ENCODE results near the gene MYLK.

The MYLK gene

DNA sequence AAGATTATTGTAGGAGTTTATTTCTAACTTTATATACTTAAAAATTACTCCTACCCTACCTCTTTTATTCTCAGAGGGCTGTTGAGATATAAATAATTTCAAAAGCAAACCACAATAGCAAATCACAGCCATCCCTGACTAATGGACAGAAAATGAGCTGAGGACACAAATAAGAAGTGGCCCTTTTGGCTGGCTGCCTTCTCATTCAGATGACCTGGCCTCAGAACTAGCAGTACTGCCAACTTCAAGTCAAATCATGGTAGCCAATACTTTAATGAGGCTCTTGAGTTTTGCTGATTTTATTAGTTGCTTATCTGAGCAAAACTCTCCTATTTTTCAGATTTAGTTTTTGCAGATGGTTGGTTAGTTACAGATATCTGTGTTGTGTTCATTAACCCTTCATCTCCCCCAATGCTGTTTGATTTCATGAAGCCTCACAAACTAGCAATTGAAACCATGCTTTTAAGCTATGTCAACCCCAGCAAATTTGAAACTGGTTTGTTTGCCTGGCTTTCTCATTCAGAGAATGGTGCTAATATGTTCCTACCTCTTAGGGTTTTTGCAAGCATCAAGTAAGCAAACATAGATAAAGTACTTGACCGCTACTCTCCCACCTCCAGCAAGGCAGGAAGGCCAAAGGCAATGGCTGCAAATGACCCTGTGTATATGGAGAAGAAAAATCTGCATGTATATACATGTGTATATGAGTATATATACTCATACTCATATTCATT lies 225.8 kb downstream of the MYLK start:
- in situ Hi-C loops (cut with HindIII; ENCODE audit: low sequenced_read_pairs), result no loop called here

DNA sequence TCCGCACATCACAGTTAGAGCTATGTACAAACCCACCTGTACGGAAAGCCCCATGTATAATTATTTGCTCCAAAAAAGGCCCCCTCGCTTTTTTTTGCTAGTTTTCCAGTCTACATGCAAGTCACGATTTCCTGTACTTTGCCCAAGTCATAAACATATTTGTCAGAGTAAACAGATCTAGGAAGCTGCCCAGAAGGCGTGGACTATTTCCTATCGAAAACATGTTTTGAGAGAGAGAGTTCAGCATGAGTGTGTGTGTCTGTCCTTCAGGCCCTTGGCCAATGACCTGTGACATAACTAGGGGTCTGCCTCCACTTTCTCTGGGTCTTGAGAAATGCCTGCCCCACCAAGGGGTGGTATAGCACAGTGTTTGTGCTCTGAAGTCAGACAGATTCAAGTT lies 226.6 kb downstream of the MYLK start:
- in situ Hi-C loops (cut with HindIII; ENCODE audit: low sequenced_read_pairs), result no loop called here

DNA sequence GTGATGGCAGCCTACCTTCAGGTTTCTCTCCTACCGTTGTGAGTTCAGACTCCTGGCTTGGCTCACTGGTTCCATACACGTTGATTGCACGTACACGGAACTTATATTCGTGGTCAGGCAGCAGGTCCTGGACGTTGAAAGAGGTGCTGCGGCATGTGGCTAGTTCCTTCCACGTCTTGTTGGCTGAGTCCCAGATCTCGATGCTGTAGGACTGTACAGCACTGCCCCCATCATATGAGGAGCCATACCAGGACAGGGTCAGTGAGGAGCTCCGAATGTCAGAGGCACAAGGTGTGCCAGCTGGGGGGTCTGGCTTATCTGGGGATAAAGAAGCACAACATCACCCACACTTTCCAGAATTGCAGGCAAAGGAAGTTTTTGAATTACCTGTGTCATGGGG lies 227.0 kb downstream of the MYLK start:
- in situ Hi-C loops (cut with HindIII; ENCODE audit: low sequenced_read_pairs), result no loop called here

DNA sequence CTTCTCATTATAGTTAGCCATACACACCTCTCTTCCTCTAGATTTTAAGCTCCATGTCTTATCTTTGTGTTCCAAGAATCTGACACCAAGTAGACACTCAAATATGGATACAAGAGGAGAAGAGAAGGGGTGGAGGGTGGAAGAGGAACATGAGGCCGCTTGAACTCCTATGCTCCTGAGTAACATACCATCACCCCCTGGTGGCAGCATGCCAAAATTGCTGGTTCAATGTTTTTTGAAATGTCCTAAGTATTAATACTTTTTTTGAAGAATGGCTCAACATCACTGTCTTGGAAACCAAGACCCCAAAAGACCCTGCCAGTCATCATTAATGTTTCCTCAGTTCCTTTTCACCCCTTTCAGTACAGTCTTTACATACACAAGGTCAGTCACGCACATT lies 227.4 kb downstream of the MYLK start:
- in situ Hi-C loops (cut with HindIII; ENCODE audit: low sequenced_read_pairs), result no loop called here

DNA sequence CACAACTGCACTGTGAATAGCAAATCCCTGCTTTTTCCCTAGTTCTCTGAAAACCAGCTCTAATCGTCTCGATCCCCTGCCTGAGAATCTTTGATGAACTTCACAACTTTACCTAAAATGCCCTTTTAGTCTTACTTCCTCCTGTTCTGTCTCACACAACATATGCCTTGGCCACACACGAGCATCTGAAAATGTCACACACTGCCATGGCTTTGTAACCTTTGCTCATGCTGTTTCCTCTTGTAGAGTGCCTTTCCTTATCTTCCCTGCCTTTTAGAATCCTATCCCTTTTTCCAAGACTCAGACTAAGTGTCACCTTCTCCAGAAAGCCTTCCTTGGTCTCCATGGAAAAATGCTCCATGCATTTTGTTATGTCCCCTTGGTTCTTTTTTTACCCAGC lies 227.9 kb downstream of the MYLK start:
- in situ Hi-C loops (cut with HindIII; ENCODE audit: low sequenced_read_pairs), result no loop called here

DNA sequence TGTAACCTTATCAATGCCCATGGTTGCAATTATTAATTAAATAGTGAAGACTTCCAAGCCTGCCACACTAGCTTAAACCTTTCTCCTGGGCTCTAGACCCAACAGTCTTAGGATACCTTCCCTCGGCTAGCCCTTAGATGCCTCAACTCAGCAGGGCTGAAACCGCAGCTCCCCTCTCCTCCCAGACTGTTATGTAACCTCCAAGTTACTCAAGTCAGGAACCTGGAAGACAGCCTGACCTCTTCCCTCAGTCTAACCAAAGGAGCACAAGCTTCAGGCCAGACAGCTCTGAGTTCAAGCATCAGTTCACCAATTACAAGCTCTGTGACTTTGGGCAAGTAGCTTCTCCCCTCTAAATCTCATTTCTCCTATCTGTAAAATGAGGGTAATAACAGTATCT lies 228.7 kb downstream of the MYLK start:
- in situ Hi-C loops (cut with HindIII; ENCODE audit: low sequenced_read_pairs), result no loop called here

DNA sequence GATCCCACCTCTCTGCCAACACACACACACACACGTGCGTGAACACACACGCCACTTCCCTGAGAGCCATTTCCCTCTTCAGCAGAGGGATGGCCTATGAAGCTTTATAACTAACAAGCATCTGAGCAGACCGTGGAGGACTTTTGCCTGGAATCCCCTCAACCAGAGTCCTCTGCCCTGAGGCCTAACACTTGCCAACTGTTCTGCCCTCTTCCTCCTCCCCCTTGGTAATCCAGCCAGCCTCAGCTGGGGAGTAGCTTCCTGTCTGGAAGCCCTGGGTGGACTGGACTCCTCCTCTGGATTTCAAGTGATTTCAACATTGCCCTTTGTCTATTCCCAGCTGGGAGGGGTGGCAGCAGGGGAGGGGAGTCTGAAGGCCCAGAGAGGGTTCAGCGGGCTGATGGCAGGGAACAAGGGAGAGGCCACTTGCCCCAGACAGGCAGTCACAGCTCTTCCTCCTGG lies 230.9 kb downstream of the MYLK start:
- in situ Hi-C loops (cut with HindIII; ENCODE audit: low sequenced_read_pairs), result loop anchor here (5.0 kb wide), 1 partner anchor 64 kb away; no protein-coding TSS in a partner anchor

DNA sequence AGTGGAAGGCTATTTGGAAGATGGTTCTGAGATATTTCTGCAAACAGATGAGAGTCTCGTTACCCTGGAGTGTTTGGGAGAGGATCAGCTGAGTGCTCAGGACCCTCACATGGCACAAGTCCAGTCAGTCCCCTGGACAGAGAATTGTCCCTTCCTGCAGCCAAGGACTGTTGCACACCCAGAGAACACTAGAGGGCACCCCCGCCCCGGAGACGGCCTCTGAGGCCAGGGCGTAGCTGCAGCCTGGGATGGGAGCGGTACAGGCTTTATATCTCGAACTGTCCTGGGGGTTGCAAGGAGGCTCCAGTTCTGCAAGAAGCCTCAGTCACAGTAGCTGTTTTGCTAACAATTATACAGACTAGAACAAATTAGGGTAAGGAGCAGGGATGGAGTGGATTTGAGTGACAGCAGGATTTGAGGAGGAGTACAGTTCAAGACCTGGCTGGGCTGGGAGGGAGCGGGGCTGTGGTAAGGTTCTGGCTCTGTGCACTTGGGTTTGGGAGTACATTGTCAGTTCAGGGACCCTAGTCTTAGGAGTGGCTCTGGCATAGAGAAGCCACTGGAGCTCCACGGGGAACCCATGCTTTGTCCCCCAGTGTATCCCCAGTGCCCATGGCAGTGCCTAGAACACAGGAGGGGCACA lies 231.7 kb downstream of the MYLK start:
- in situ Hi-C loops (cut with HindIII; ENCODE audit: low sequenced_read_pairs), result loop anchor here (5.0 kb wide), 1 partner anchor 65 kb away; no protein-coding TSS in a partner anchor

DNA sequence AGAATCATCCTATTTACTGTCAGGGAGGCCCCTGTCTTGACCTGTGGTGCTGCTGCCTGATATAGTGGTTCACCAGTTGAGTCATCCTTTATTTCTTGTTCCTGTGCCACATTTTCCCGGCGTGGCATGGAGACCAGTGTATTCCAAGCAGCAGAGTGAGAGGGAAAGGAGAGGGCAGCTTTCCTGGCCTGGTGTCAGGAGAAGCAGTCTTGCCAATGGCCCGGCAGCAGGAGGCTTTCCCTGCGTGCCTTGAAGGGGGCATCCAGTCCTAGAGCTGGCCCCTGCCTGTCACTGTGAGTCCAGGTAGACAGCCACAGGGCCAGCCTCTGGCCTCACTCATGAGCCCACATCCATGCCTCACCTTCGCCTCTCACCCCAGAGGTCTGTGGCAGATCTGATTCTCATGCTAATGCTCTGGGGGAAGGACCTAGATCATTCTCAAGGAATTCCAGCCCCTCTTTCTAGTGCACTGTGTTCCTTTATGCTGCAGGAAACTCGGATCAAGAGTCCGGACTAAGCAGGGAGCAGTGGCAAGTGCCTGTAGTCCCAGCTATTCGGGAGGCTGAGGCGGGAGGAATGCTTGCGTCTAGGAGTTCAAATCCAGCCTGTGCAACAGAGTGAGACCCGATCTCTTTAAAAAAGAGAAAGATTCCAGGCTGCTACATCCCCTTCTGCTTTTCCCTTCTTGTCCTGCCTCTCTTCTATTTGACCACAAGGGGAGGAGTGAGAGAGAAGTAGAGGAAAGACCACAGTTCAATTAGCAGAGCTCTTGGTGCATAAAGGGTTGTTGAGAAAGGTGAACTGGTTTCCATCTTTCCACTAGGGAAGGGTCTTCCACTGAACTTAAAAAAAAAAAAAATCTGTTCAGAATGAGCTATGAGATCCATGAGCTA lies 232.4 kb downstream of the MYLK start:
- in situ Hi-C loops (cut with HindIII; ENCODE audit: low sequenced_read_pairs), result loop anchor here (5.0 kb wide), 1 partner anchor 66 kb away; no protein-coding TSS in a partner anchor

DNA sequence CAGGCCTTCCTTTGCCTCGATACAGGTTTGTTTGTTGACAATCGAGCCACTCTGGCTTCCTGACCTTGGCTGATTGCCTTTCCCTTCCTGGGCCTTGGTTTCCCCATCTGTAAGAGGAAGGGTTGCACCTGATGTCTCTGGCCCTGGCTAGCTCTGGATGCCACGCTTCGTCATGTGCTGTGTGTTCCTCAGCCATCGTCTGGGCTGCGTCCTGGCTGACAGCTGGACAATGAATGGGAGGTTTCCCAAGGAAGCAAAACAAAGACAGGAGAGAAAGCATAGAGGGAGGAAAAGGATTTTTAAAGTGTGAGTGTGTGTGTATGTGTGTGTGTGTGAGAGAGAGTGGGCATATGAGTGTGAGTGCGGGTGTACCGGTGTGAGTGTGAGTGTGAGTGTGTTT lies 234.0 kb downstream of the MYLK start:
- in situ Hi-C loops (cut with HindIII; ENCODE audit: low sequenced_read_pairs), result loop anchor here (5.0 kb wide), 1 partner anchor 67 kb away; no protein-coding TSS in a partner anchor

DNA sequence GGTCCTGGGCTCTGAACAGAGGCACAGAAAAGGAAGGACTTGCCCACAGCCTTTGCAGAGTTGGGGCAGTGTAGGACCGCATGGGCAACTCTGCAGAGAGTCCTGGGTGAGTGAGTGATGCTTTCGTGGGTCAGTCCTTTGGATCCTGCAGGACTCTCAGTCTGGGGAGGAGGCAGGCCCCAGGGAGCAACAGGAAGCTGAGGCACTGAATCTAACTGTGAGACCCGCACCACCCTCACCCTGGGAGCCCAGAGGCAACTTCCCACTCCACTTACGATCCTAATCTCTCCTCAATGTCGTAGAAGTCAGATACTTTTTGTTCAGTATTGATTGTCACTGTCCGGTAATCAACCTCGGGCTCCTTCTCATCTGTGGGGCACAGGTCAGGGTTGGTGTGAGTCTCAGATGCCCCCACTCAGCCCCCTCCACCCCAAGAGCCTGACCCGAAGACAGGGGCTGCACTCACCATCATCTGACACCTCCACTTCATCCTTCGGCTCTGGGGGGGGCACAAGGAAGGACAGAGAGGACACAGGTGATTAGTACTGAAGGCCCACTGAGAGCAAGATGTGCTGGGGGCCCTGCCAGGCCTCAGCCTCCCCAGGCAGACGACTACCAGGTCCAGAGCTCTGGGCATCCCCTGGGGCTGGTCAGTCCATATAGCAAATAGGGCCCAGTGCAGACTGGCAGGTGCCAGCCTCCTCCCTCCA lies 235.3 kb downstream of the MYLK start:
- in situ Hi-C loops (cut with HindIII; ENCODE audit: low sequenced_read_pairs), result no loop called here

DNA sequence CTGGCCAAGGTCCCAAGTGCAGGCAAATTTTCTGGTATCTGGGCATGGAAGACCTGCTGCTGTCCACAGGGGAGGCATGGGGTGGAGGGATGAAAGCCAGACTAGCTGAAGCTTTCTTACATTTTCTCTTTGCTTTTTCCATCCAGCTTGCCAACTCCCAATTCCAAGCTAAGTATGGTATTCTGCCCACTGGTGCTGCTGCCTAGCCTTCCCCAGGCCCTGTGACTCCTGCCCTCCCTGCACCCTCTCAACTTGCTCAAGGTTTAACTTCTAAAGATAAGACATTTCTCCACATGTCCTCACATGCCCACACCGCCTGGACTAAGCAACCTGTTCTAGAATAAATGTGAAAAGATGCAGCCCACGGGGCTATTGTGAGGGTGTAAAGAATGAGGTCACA lies 239.8 kb downstream of the MYLK start:
- in situ Hi-C loops (cut with HindIII; ENCODE audit: low sequenced_read_pairs), result no loop called here

DNA sequence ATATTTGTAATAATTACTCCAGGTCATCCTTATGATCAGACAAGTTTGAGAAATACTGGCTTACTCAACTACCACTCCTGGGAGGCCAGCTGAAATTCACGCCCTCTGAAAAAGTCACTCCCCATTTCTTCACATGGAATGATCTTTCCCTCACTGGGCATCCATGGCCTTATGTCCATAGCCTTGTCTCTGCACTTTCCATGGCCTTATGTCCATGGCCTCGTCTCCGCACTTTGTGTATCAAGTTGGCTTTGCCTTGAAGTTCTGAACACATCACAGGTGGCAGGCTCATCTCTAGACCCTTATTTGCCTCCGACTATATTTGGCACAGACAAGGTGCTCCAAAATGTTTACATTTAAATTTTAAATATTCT lies 241.2 kb downstream of the MYLK start:
- in situ Hi-C loops (cut with HindIII; ENCODE audit: low sequenced_read_pairs), result no loop called here

DNA sequence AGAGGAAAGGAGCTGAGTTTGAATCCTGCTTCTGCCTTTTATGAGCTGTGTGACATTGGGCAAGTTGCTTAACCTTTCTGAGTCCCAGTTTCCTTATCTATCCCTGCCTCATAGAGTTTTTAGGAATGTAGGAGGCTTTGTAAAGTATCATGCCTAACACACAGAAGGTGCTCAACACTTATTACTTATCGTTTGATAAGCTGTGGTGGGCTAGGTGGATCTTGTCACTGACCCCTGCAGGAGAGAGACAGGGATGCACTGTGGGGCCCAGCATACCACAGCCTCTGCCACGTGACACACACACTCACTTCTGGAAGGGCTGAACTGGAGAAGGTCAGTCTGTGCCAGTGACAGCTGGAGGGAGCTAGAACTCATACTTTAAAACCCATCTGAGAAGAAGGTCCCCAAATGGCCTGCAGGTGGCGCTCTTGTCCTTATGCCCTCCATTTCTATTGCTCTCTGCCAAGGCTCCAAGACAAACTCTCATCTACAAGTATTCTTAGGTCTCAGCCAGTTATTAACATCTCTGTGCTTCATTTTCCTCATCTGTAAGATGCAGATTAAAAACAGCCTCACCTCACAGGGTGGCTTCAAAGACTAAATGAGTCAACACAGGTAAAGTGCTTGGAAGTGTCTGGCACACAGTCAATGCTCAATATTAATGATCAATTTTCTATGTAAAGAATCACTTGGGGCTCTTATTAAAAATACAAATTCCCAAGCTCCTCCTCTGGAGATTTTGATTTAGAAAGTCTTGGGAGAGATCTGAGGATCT lies 241.8 kb downstream of the MYLK start:
- in situ Hi-C loops (cut with HindIII; ENCODE audit: low sequenced_read_pairs), result no loop called here

DNA sequence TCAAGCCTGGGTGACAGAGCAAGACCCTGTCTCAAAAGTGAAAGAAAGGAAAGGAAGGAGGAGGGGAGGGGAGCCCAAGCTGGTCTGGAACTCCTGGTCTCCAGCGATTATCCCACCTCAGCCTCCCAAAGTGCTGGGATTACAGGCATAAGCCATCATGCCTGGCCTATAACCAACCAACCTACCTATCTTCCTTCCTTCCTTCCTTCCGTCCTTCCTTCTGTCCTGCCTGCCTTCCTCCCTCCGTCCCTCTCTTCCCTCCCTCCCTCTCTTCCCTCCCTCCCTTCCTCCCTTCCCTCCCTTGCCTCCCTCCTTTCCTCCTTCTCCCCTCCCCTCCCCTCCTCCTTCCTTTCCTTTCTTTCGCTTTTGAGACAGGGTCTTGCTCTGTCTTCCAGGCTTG lies 242.6 kb downstream of the MYLK start:
- in situ Hi-C loops (cut with HindIII; ENCODE audit: low sequenced_read_pairs), result no loop called here

DNA sequence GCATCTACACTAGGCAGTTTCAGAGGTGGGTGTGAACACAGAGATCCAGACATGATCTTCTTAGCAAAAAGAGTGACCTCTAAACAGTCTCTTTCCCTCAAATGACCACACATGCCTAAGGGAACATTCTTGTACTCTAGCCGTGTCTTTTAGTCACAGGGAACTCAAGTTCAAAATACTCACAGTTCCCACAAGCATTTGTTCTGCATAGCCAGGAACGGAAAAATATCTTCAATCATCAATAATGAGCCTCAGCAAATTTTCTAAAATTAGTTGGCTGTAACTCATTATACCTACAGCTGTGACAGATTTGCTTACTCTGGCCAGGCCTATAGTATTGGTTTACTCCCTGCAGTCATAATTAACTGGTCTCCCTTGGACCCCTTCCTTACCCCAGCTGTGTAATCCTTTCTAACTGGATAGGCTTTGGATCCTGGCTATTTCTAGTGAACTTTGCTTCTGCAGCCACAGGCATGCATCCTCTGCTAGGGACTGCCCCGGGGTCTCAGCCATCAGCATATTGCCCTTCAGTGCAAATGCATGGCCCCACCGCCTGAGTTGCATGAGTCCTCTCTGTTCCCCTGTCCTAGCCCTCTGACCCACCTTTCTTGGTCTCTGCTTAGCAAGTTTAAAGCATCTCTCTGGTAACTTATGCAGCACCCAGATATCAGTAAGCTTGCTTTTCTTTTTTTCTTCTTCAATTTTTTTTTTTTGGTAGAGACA lies 243.2 kb downstream of the MYLK start:
- in situ Hi-C loops (cut with HindIII; ENCODE audit: low sequenced_read_pairs), result no loop called here

DNA sequence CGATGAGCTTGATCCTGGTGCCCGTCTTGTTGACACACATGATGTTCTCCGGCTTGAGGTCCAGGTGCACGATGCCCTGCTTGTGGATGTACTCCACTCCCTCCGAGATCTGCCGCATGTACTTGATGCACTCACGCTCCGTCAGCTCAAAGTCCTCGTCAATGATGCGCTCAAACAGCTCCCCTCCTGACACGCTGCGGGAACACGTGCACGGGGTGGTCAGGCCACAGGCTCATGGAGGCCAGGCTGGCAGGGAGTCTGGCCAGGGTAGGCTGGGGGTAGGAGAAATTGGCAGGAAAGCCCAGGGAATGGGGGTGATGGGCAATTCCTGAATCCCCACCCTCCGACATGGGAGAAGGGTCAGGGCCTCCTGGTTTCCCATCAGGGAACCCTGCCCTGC lies 243.8 kb downstream of the MYLK start:
- in situ Hi-C loops (cut with HindIII; ENCODE audit: low sequenced_read_pairs), result no loop called here

DNA sequence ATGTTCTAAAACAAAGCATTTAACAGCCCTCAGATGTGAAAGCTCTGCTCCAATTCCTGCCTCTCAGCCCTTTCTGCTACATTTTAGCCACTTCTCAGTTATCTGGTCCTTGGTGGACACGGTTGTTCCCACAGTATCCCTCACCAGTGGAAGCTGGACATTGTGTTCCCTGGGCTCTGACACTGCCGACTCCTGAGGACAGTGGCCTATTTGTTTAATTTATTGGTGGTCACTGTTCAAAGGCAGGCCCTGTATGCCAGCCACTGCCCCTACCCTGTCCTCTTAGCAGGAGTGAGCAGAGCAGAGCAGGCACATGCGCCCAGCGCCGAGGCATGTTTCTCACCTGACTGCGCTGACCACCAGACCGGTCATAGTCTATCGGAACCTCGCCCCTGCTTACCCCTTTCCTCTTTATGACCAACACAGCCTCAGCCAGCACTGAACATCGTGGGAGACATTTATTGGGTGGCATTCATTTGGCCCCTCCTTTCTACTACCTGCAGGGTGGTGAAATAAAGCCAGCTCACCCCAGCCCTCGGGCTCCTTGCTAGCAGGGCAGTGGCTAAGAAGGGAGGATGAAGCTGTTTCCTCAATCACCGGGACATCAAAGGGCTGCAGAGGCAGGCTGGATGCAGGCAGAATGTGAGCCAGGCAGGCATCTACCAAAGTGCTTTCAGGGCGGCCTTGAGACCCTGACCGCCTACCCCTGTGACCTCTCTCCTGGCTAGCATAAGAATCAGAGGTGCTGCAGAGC lies 245.0 kb downstream of the MYLK start:
- in situ Hi-C loops (cut with HindIII; ENCODE audit: low sequenced_read_pairs), result no loop called here

DNA sequence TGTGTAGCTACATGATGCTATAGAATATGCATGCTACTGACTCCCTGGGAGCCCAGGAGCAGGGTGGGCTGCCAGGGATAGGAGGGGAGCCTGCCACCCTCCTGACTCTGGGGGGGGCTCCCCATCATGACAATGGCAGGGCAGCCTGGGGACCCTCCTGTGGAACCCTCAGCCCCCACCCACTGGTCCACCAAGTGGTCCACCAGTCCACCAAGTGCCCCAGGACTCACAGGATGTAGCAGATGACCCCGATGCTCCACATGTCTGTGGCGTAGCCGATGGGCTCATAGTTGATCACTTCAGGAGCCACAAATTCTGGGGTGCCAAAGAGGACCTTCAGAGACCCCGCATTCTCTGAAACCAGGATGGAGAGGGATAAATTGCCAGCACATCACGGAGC lies 246.3 kb downstream of the MYLK start:
- in situ Hi-C loops (cut with HindIII; ENCODE audit: low sequenced_read_pairs), result no loop called here
